GM21786 (cell line): ENCODE results near the gene PAH.

Experiments
- ATAC-seq: cut with Tn5 transposase; IDR thresholded peaks from one replicate; pipeline ENCODE4 v1.9.1; 2021; ENCODE audit not compliant: unreplicated experiment

PAH gene

GRCh38 chr12:102950950-102951619 lies 34.0 kb upstream of the PAH start:
- ATAC-seq = no peak

- no peak for ATAC-seq
These were observed 33.3 kb upstream of the PAH start for GRCh38 chr12:102950107-102950949.

- ATAC-seq = no peak
These were observed 31.9 kb upstream of the PAH start for GRCh38 chr12:102948941-102949352.

GRCh38 chr12:102946042-102946441 lies 29.0 kb upstream of the PAH start:
- ATAC-seq = no peak

GRCh38 chr12:102939670-102940222 lies 22.7 kb upstream of the PAH start:
- no peak for ATAC-seq

- no peak for ATAC-seq
These were observed 22.0 kb upstream of the PAH start for GRCh38 chr12:102939059-102939458.

- no peak for ATAC-seq
These were observed 16.1 kb upstream of the PAH start for GRCh38 chr12:102933168-102933567.

- ATAC-seq = no peak
These were observed 10.2 kb upstream of the PAH start for GRCh38 chr12:102927220-102927619.

- ATAC-seq = no peak
These were observed 4.2 kb upstream of the PAH start for GRCh38 chr12:102921240-102921639.

- ATAC-seq = no peak
These were observed 3.2 kb upstream of the PAH start for GRCh38 chr12:102920271-102920670.

- ATAC-seq = no peak
These were observed 1.8 kb upstream of the PAH start for GRCh38 chr12:102918840-102919239.

- ATAC-seq = no peak
These were observed 605 bp downstream of the PAH start for GRCh38 chr12:102916252-102917025.

- ATAC-seq = no peak
These were observed 3.4 kb downstream of the PAH start for GRCh38 chr12:102913453-102914226.

GRCh38 chr12:102912258-102912657 lies 4.8 kb downstream of the PAH start:
- no peak for ATAC-seq

GRCh38 chr12:102911320-102911719 lies 5.7 kb downstream of the PAH start:
- ATAC-seq = no peak

- ATAC-seq = no peak
These were observed 6.3 kb downstream of the PAH start for GRCh38 chr12:102910792-102911191.

- no peak for ATAC-seq
These were observed 6.9 kb downstream of the PAH start for GRCh38 chr12:102910137-102910536.

GRCh38 chr12:102907918-102908317 lies 9.1 kb downstream of the PAH start:
- no peak for ATAC-seq

GRCh38 chr12:102905229-102905628 lies 11.8 kb downstream of the PAH start:
- no peak for ATAC-seq

- no peak for ATAC-seq
These were observed 13.6 kb downstream of the PAH start for GRCh38 chr12:102903337-102904007.
